HL-60 (cell line): ENCODE results near the gene PADI6.

Experiments used
- GABPA ChIP-seq: IDR thresholded peaks from 2 replicates; pipeline ENCODE4 v1.6.1; 2012; ENCODE audit warnings: low read depth
- POLR2AphosphoS5 ChIP-seq: IDR thresholded peaks from 2 replicates; pipeline ENCODE4 v1.6.1; 2012; ENCODE audit warnings: low read depth
- REST ChIP-seq: IDR thresholded peaks from 2 replicates; pipeline ENCODE4 v1.6.1; 2012; ENCODE audit warnings: low read depth; ENCODE audit not compliant: insufficient replicate concordance
- TF ChIP-seq, protein P1 (sequence below): IDR thresholded peaks from one replicate; pipeline ENCODE4 v1.5.1; 2011; ENCODE audit warnings: low read length, control low read depth, inconsistent platforms; ENCODE audit not compliant: insufficient read depth

DNA sequence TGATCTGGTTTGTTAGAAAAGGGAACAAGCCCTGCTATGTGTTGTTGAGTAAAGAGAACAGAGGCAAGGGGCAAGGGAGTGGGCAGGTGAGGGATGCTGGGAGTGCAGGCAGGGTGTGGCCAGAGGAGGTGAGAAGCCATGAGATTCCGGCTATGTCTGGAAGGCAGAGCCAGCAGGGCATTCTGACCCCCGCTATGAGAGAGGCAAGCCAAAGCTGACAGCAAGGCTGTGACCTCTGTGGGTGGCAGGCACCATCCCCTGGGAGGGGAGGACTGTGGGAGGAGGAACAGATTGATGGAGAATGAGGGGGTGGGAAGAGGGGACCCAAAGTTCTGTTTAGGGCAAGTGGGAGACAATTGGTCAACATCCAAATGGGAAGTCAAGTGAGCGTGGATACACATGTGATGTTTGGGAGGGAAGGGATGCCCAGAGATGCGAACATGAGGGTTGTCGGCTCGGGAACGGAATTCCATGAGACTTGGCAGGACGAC is 19.5 kb upstream of the PADI6 start:
- TF ChIP-seq, protein P1, sequence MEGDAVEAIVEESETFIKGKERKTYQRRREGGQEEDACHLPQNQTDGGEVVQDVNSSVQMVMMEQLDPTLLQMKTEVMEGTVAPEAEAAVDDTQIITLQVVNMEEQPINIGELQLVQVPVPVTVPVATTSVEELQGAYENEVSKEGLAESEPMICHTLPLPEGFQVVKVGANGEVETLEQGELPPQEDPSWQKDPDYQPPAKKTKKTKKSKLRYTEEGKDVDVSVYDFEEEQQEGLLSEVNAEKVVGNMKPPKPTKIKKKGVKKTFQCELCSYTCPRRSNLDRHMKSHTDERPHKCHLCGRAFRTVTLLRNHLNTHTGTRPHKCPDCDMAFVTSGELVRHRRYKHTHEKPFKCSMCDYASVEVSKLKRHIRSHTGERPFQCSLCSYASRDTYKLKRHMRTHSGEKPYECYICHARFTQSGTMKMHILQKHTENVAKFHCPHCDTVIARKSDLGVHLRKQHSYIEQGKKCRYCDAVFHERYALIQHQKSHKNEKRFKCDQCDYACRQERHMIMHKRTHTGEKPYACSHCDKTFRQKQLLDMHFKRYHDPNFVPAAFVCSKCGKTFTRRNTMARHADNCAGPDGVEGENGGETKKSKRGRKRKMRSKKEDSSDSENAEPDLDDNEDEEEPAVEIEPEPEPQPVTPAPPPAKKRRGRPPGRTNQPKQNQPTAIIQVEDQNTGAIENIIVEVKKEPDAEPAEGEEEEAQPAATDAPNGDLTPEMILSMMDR, result no peak
- TF ChIP-seq POLR2AphosphoS5, result no peak
- no peak for TF ChIP-seq REST
- no peak for TF ChIP-seq GABPA
